Ishikawa (cell line): ENCODE measurements around the gene FAM234B.

ENCODE experiments used
- CEBPB ChIP-seq: IDR thresholded peaks from 2 replicates; pipeline ENCODE4 v1.6.1; 2012
- CREB1 ChIP-seq: IDR thresholded peaks from 2 replicates; pipeline ENCODE4 v1.6.1; 2012; ENCODE audit warnings: low read depth
- EGR1 ChIP-seq: IDR thresholded peaks from 2 replicates; pipeline ENCODE4 v1.6.1; 2012
- EP300 ChIP-seq: IDR thresholded peaks from 2 replicates; pipeline ENCODE4 v1.6.1; 2012; ENCODE audit warnings: borderline replicate concordance
- FOXM1 ChIP-seq: IDR thresholded peaks from 2 replicates; pipeline ENCODE4 v1.6.1; 2012; ENCODE audit warnings: low read depth, borderline replicate concordance
- MAX ChIP-seq: IDR thresholded peaks from 2 replicates; pipeline ENCODE4 v1.6.1; 2012
- NFIC ChIP-seq: IDR thresholded peaks from 2 replicates; pipeline ENCODE4 v1.6.1; 2012
- RAD21 ChIP-seq: IDR thresholded peaks from 2 replicates; pipeline ENCODE4 v1.6.1; 2012; ENCODE audit warnings: low read depth
- REST ChIP-seq: IDR thresholded peaks from 2 replicates; pipeline ENCODE4 v1.6.1; 2012; ENCODE audit warnings: low read depth, mild to moderate bottlenecking
- TAF1 ChIP-seq: IDR thresholded peaks from 2 replicates; pipeline ENCODE4 v1.6.1; 2012; ENCODE audit warnings: low read depth, mild to moderate bottlenecking
- TCF12 ChIP-seq: IDR thresholded peaks from 2 replicates; pipeline ENCODE4 v1.6.1; 2012; ENCODE audit warnings: low read depth
- TEAD4 ChIP-seq: IDR thresholded peaks from 2 replicates; pipeline ENCODE4 v1.6.1; 2012
- USF1 ChIP-seq: IDR thresholded peaks from 2 replicates; pipeline ENCODE4 v1.6.1; 2012
- YY1 ChIP-seq: IDR thresholded peaks from 2 replicates; pipeline ENCODE4 v1.6.1; 2012; ENCODE audit warnings: low read depth
- ZBTB7A ChIP-seq: IDR thresholded peaks from 2 replicates; pipeline ENCODE4 v1.6.1; 2012; ENCODE audit warnings: low read depth

The FAM234B gene

GRCh38 chr12:13062669-13063068 lies 18.5 kb downstream of the FAM234B start:
- TF ChIP-seq CREB1 (no peak), TAF1 (no peak), CEBPB (no peak), MAX (no peak), USF1 (no peak), FOXM1 (no peak), EP300 (no peak), REST (no peak), NFIC (no peak), ZBTB7A (no peak), YY1 (no peak), EGR1 (no peak), RAD21 (no peak), TCF12 (no peak), TEAD4 (no peak)

GRCh38 chr12:13066014-13066413 lies 21.8 kb downstream of the FAM234B start:
- TF ChIP-seq ZBTB7A (no peak), MAX (no peak), FOXM1 (no peak), REST (no peak), CEBPB (no peak), NFIC (no peak), USF1 (no peak), EP300 (no peak), RAD21 (no peak), TAF1 (no peak), TCF12 (no peak)

GRCh38 chr12:13066459-13066858 lies 22.3 kb downstream of the FAM234B start:
- TF ChIP-seq EP300 (no peak), TCF12 (no peak), TEAD4 (no peak), EGR1 (no peak), YY1 (no peak), TAF1 (no peak), NFIC (no peak), RAD21 (no peak), REST (no peak), CEBPB (no peak), CREB1 (no peak), MAX (no peak), FOXM1 (no peak), ZBTB7A (no peak), USF1 (no peak)

- TF ChIP-seq EP300 (no peak), CEBPB (no peak), YY1 (no peak), ZBTB7A (no peak), TEAD4 (no peak), FOXM1 (no peak), TCF12 (no peak), RAD21 (no peak), REST (no peak)
These were observed 23.1 kb downstream of the FAM234B start for GRCh38 chr12:13067322-13067721.
